Left ventricle myocardium inferior (tissue), 1 donor: ENCODE data around the gene IQCE. TPM values are rescaled to one million over a fixed set of nuclear protein-coding genes. Genes with fewer than 3 reads are reported as not detected.

Experiments used
- DNase-seq: peaks from one replicate; pipeline ENCODE4 v3.0.0-alpha.2; 2020
- H3K27ac ChIP-seq: fragments of 200-600 bp; replicated peaks from 2 replicates; pipeline ENCODE4 v1.8.0; 2021
- H3K27me3 ChIP-seq: fragments of 200-600 bp; 2 replicates; pipeline ENCODE4 v1.8.0; 2021; ENCODE audit warnings: low read depth
- H3K36me3 ChIP-seq: fragments of 200-600 bp; 2 replicates; pipeline ENCODE4 v1.8.0; 2021
- H3K4me1 ChIP-seq: fragments of 200-600 bp; 2 replicates; pipeline ENCODE4 v1.8.0; 2021
- H3K4me3 ChIP-seq: fragments of 200-600 bp; 2 replicates; pipeline ENCODE4 v1.8.0; 2021; ENCODE audit warnings: mild to moderate bottlenecking, moderate library complexity
- H3K9me3 ChIP-seq: fragments of 200-600 bp; replicated peaks from 2 replicates; pipeline ENCODE4 v1.8.0; 2021
- CTCF ChIP-seq: fragments of 200-600 bp; IDR thresholded peaks from 2 replicates; pipeline ENCODE4 v1.8.0; 2021; ENCODE audit warnings: antibody characterized with exemption, mild to moderate bottlenecking, borderline replicate concordance
- intact Hi-C: fragments of 100-400 bp; cut with micrococcal nuclease; formaldehyde crosslinking; loops from one replicate; pipeline ENCODE4 v1.11.0; 2022
- total RNA-seq: library from RNA; stranded (reverse); fragmentation: NEBNext Ultra II Directional; extraction: Animal tissue kit (Norgen Biotek cat#: 25700); gene quantifications from one replicate; pipeline ENCODE4 v1.2.1, GENCODE V29; 2021
- donor health status: DM: no; HTN: yes; CAD: no; lungs with severe emphysema.

The IQCE gene
- total RNA-seq, 1 donor from 2014 or later: 11.5 TPM

GRCh38 chr7:2654059-2654458 is 95.3 kb downstream of the IQCE start:
- Histone ChIP-seq H3K27me3 (no peaks in the 10 kb centered on the region), H3K4me1 (no peaks in the 10 kb centered on the region), H3K36me3 (peaks cover 38% of the 10 kb centered on the region), H3K27ac (no peak overlapping the region), H3K9me3 (no peaks in the 10 kb centered on the region), H3K4me3 (no peak overlapping the region)
- intact Hi-C loops: no loop called here
- DNase-seq: no peak
- TF ChIP-seq CTCF: no peak

GRCh38 chr7:2655870-2656614 is 97.3 kb downstream of the IQCE start:
- Histone ChIP-seq H3K27ac (no peak overlapping the region), H3K27me3 (no peaks in the 10 kb centered on the region), H3K4me1 (no peaks in the 10 kb centered on the region), H3K4me3 (no peak overlapping the region), H3K36me3 (peaks cover 25% of the 10 kb centered on the region), H3K9me3 (no peaks in the 10 kb centered on the region)
- no peak for DNase-seq
- TF ChIP-seq CTCF: no peak
- intact Hi-C loops: no loop called here

GRCh38 chr7:2657208-2657607 is 98.4 kb downstream of the IQCE start:
- no peak overlapping the region for H3K27ac ChIP-seq
- H3K9me3 ChIP-seq: no peaks in the 10 kb centered on the region
- DNase-seq: no peak
- intact Hi-C loops: no loop called here
- no peaks in the 10 kb centered on the region for H3K27me3 ChIP-seq
- TF ChIP-seq CTCF: no peak
- H3K4me1 ChIP-seq: no peaks in the 10 kb centered on the region
- H3K4me3 ChIP-seq: no peak overlapping the region
- H3K36me3 ChIP-seq: peaks cover 25% of the 10 kb centered on the region

- DNase-seq: no peak
These were observed 99.3 kb downstream of the IQCE start for GRCh38 chr7:2657920-2658671.

GRCh38 chr7:2658941-2659340 is 100.2 kb downstream of the IQCE start:
- no peak overlapping the region for H3K27ac ChIP-seq
- intact Hi-C loops: no loop called here
- H3K36me3 ChIP-seq: peaks cover 24% of the 10 kb centered on the region
- H3K4me3 ChIP-seq: no peak overlapping the region
- no peaks in the 10 kb centered on the region for H3K27me3 ChIP-seq
- peaks cover 16% of the 10 kb centered on the region for H3K4me1 ChIP-seq
- DNase-seq: no peak
- no peaks in the 10 kb centered on the region for H3K9me3 ChIP-seq
- TF ChIP-seq CTCF: no peak

More at GRCh38 chr7:2657920-2658671, 99.3 kb downstream of the IQCE start:
- no peak overlapping the region for H3K27ac ChIP-seq
- H3K4me1 ChIP-seq: peaks cover 8% of the 10 kb centered on the region
- intact Hi-C loops: no loop called here
- H3K36me3 ChIP-seq: peaks cover 25% of the 10 kb centered on the region
- no peaks in the 10 kb centered on the region for H3K9me3 ChIP-seq
- H3K4me3 ChIP-seq: no peak overlapping the region
- no peaks in the 10 kb centered on the region for H3K27me3 ChIP-seq
- TF ChIP-seq CTCF: no peak
